Measurements from ENCODE around the gene CDPF1. TPM values are rescaled to one million over a fixed set of nuclear protein-coding genes. Genes with fewer than 3 reads are reported as not detected.

Gene CDPF1
- total and polyA plus RNA-seq, 2 donors (not counting 1 experiment from before 2014, with no cell fraction given) = 9.8 to 15.4 TPM

DNA sequence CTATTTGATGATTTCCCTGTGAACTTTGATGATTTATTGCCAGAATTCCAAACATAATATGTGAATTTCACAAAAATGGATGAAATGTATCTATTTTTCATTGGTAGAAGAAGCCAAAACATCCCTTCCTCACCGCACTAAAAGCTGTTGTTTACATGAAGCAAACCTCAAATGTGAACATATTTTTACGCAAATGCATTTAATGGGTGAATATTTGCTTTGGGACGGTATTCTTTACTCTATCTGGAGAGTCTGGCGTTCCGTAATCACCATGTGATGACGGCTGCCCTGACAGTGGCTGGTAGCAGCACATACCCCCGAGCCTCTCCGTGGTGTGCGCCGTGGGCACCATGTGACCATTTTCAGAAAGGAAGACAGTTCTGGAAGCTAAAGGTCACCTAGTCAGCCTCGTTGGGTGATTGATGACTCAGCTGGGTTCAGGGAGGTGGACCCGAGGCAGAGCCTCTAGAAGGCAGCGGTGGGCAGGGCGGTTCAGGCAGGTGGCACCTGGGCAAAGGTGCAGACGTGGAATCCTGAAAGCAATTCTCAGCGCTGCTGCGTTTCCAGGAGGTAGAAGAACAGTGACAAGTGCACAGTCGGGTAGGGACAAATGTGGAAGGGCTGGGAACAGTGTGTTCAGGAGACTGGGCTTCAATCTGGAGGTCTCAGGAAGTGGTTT lies 54.5 kb downstream of the CDPF1 start:
- Histone ChIP-seq H3K4me3 (ENCODE audit: control extremely low read depth in 1 of 5, extremely low read depth in 1 of 5, insufficient read depth in 1 of 5, low read depth in 2 of 5, low read length in 4 of 5) (no peak overlapping the region), H3K27ac (ENCODE audit: low read length in 2 of 2) (no peak overlapping the region), H3K79me2 (ENCODE audit: control insufficient read depth, insufficient read depth, low read length) (no peaks in the 10 kb centered on the region), H2AFZ (ENCODE audit: insufficient read depth, low read depth, low read length, poor library complexity, severe bottlenecking) (no peak overlapping the region), H3K9me3 (ENCODE audit: control extremely low read depth in 1 of 3, control insufficient read depth in 2 of 3, insufficient read depth in 1 of 3, low read length in 2 of 3) (no peaks in the 10 kb centered on the region), H4K20me1 (ENCODE audit: control insufficient read depth, insufficient read depth, low read length, poor library complexity, severe bottlenecking) (no peaks in the 10 kb centered on the region), H3K27me3 (replicated peaks in 1 of 4; ENCODE audit: control extremely low read depth in 1 of 4, control insufficient read depth in 3 of 4, insufficient read depth in 4 of 4, low read length in 3 of 4) (no peaks in the 10 kb centered on the region), H3K4me2 (replicated peaks; ENCODE audit: low read depth, low read length, poor library complexity, severe bottlenecking) (no peak overlapping the region), H3K9ac (ENCODE audit: low read length) (no peak overlapping the region), H3K4me1 (ENCODE audit: control insufficient read depth in 2 of 2, insufficient read depth in 2 of 2, low read length in 2 of 2) (no peaks in the 10 kb centered on the region), H3K36me3 (replicated peaks in 1 of 2; ENCODE audit: control extremely low read depth in 1 of 2, control insufficient read depth in 1 of 2, extremely low read depth in 1 of 2, insufficient read depth in 2 of 2, low read length in 1 of 2) (peaks cover 2 to 7% of the 10 kb centered on the region in 2 experiments)
- TF ChIP-seq, protein P1, sequence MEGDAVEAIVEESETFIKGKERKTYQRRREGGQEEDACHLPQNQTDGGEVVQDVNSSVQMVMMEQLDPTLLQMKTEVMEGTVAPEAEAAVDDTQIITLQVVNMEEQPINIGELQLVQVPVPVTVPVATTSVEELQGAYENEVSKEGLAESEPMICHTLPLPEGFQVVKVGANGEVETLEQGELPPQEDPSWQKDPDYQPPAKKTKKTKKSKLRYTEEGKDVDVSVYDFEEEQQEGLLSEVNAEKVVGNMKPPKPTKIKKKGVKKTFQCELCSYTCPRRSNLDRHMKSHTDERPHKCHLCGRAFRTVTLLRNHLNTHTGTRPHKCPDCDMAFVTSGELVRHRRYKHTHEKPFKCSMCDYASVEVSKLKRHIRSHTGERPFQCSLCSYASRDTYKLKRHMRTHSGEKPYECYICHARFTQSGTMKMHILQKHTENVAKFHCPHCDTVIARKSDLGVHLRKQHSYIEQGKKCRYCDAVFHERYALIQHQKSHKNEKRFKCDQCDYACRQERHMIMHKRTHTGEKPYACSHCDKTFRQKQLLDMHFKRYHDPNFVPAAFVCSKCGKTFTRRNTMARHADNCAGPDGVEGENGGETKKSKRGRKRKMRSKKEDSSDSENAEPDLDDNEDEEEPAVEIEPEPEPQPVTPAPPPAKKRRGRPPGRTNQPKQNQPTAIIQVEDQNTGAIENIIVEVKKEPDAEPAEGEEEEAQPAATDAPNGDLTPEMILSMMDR (IDR thresholded peaks at IDR 0.05) = no peak
- no peak for TF ChIP-seq EZH2 (IDR thresholded peaks at IDR 0.05; ENCODE audit: borderline replicate concordance, insufficient read depth, low read depth, low read length, poor library complexity, severe bottlenecking)
- ChIA-PET CTCF (no interaction called here), POLR2A (no interaction called here)
- Mint-ChIP-seq H3K27me3 (no peaks in the 10 kb centered on the region), H3K9me3 (ENCODE audit: insufficient read depth) (no peaks in the 10 kb centered on the region), H3K4me3 (no peak overlapping the region), H3K27ac (no peak overlapping the region), H3K4me1 (no peaks in the 10 kb centered on the region)
- ATAC-seq (ENCODE audit: low read depth) (no peak), DNase-seq (no peak)
- intact Hi-C loops (cut with micrococcal nuclease) = no loop called here
- WGBS (ENCODE audit: insufficient coverage) = 91% methylated on average over 17 of the region's 18 CpGs

Other genes with a start within 250 kb of the CDPF1 start
- gene PPARA, start 99.8 kb downstream of the CDPF1 start, total RNA-seq = 28.3 and 29.8 TPM in 2 replicates
- 4.1 and 10.1 TPM in 2 replicates for gene PPARA, start 99.8 kb downstream of the CDPF1 start, polyA plus RNA-seq
- gene PKDREJ, start 13.1 kb upstream of the CDPF1 start, total RNA-seq = not detected in 2 replicates
- not detected in 2 replicates for gene PKDREJ, start 13.1 kb upstream of the CDPF1 start, polyA plus RNA-seq
- 13.3 and 14.9 TPM in 2 replicates for gene TTC38, start 17.7 kb upstream of the CDPF1 start, total RNA-seq
- gene TTC38, start 17.7 kb upstream of the CDPF1 start, polyA plus RNA-seq = 10.3 and 10.8 TPM in 2 replicates
- gene GTSE1, start 46.6 kb upstream of the CDPF1 start, total RNA-seq = 0.17 and 0.27 TPM in 2 replicates
- gene GTSE1, start 46.6 kb upstream of the CDPF1 start, polyA plus RNA-seq = 0.39 and 0.55 TPM in 2 replicates
- 76.9 and 80.6 TPM in 2 replicates for gene TRMU, start 85.4 kb upstream of the CDPF1 start, total RNA-seq
- 51.0 and 64.8 TPM in 2 replicates for gene TRMU, start 85.4 kb upstream of the CDPF1 start, polyA plus RNA-seq